OCI-LY3 (cell line): ENCODE data around the gene TMCC3.

Source experiments
- CTCF ChIP-seq: fragments of 200-600, 300-600 bp; sonication (generic); IDR thresholded peaks from 2 replicates; pipeline ENCODE4 v1.5.1; 2014; ENCODE audit warnings: antibody characterized with exemption, low read length, low read depth
- EZH2phosphoT487 ChIP-seq: fragments of 200-600 bp; shearing (Covaris generic); IDR thresholded peaks from 2 replicates; pipeline ENCODE4 v1.6.1; 2018; ENCODE audit warnings: antibody characterized with exemption, mixed run types, low read depth

- TF ChIP-seq CTCF, result no peak
- no peak for TF ChIP-seq EZH2phosphoT487
Measured at GRCh38 chr12:94628369-94628768, 22.0 kb downstream of the TMCC3 start.
